Neuronal stem cell (in vitro differentiated cells): ENCODE measurements around the gene AUH.

Source experiments
- DNase-seq: peaks from one replicate; pipeline ENCODE4 v3.0.0-alpha.2; 2013; ENCODE audit warnings: low spot score
- H2AFZ ChIP-seq: one replicate; pipeline ENCODE4 v1.6.1; 2013; ENCODE audit warnings: mild to moderate bottlenecking, low read length, inconsistent platforms
- H2AK5ac ChIP-seq: 2 replicates; pipeline ENCODE4 v1.6.1; 2013; ENCODE audit warnings: low read depth, mild to moderate bottlenecking, inconsistent platforms, low read length, moderate library complexity, mixed read lengths
- H2BK120ac ChIP-seq: 2 replicates; pipeline ENCODE4 v1.6.1; 2013; ENCODE audit warnings: low read depth, mild to moderate bottlenecking, inconsistent platforms, low read length, moderate library complexity, mixed read lengths
- H2BK12ac ChIP-seq: one replicate; pipeline ENCODE4 v1.6.1; 2013; ENCODE audit warnings: low read length, inconsistent platforms
- H2BK15ac ChIP-seq: 2 replicates; pipeline ENCODE4 v1.6.1; 2013; ENCODE audit warnings: mild to moderate bottlenecking, low read length, inconsistent platforms, mixed read lengths
- H2BK5ac ChIP-seq: one replicate; pipeline ENCODE4 v1.6.1; 2013; ENCODE audit warnings: inconsistent platforms, mild to moderate bottlenecking, low read length, moderate library complexity
- H3K14ac ChIP-seq: one replicate; pipeline ENCODE4 v1.6.1; 2013; ENCODE audit warnings: low read length, inconsistent platforms
- H3K18ac ChIP-seq: 2 replicates; pipeline ENCODE4 v1.6.1; 2013; ENCODE audit warnings: low read length, inconsistent platforms
- H3K23ac ChIP-seq: 2 replicates; pipeline ENCODE4 v1.6.1; 2013; ENCODE audit warnings: low read depth, mild to moderate bottlenecking, mixed read lengths, low read length, inconsistent platforms; ENCODE audit not compliant: poor library complexity
- H3K27ac ChIP-seq: replicated peaks from 3 replicates; pipeline ENCODE4 v1.5.1; 2013; ENCODE audit warnings: low read length, inconsistent platforms
- H3K27me3 ChIP-seq, 3 experiments: 2 replicates each; pipeline ENCODE4 v1.6.1; 2013; ENCODE audit warnings: low read length in 3 of 3, mild to moderate bottlenecking in 2 of 3, inconsistent platforms in 1 of 3, low read depth in 1 of 3, mixed read lengths in 1 of 3, moderate library complexity in 1 of 3; ENCODE audit not compliant: control insufficient read depth in 3 of 3, insufficient read depth in 3 of 3
- H3K36me3 ChIP-seq, 2 donors: replicated peaks in 1 of 2; 2 replicates each; pipeline ENCODE4 v1.6.1; 2013; ENCODE audit warnings: low read length in 2 of 2; ENCODE audit not compliant: control insufficient read depth in 2 of 2, insufficient read depth in 2 of 2
- H3K4ac ChIP-seq: 2 replicates; pipeline ENCODE4 v1.6.1; 2013; ENCODE audit warnings: inconsistent platforms, mild to moderate bottlenecking, low read length, moderate library complexity
- H3K4me1 ChIP-seq, 2 donors: 1 replicate in 1 of 2; 2 replicates in 1 of 2; pipeline ENCODE4 v1.6.1; 2013; ENCODE audit warnings: low read length in 2 of 2, low read depth in 1 of 2; ENCODE audit not compliant: control insufficient read depth in 2 of 2, insufficient read depth in 1 of 2
- H3K4me2 ChIP-seq: one replicate; pipeline ENCODE4 v1.6.1; 2013; ENCODE audit warnings: mild to moderate bottlenecking, low read length, inconsistent platforms; ENCODE audit not compliant: insufficient read depth, poor library complexity, severe bottlenecking
- H3K4me3 ChIP-seq, 2 donors: 2 replicates each; pipeline ENCODE4 v1.5.1; 2013; ENCODE audit warnings: low read length in 2 of 2, mild to moderate bottlenecking in 2 of 2, inconsistent platforms in 1 of 2, moderate library complexity in 1 of 2
- H3K79me1 ChIP-seq: one replicate; pipeline ENCODE4 v1.6.1; 2013; ENCODE audit warnings: low read depth, mild to moderate bottlenecking, inconsistent platforms, low read length, moderate library complexity
- H3K9ac ChIP-seq: one replicate; pipeline ENCODE4 v1.6.1; 2013; ENCODE audit warnings: mild to moderate bottlenecking, low read depth, low read length, inconsistent platforms; ENCODE audit not compliant: poor library complexity
- H3K9me3 ChIP-seq, 2 donors: replicated peaks in 1 of 2; 2 replicates each; pipeline versions ENCODE3 to v1.6.1; 2013; ENCODE audit warnings: low read length in 2 of 2, mild to moderate bottlenecking in 2 of 2, inconsistent platforms in 1 of 2, low read depth in 1 of 2, mixed read lengths in 1 of 2, moderate library complexity in 1 of 2; ENCODE audit not compliant: control insufficient read depth in 2 of 2, insufficient read depth in 1 of 2
- H4K8ac ChIP-seq: one replicate; pipeline ENCODE4 v1.6.1; 2013; ENCODE audit warnings: low read depth, mild to moderate bottlenecking, inconsistent platforms, low read length, moderate library complexity
- H4K91ac ChIP-seq: one replicate; pipeline ENCODE4 v1.6.1; 2013; ENCODE audit warnings: low read length, low read depth, mild to moderate bottlenecking, inconsistent platforms; ENCODE audit not compliant: poor library complexity
- WGBS, 2 donors: extraction: QIAGEN DNeasy Blood & Tissue Kit; methylation state at CpG; one replicate each; pipeline ENCODE4 v1.1.7; 2013; ENCODE audit warnings: missing lambda C conversion rate in 2 of 2, mixed read lengths in 1 of 2; ENCODE audit not compliant: insufficient read length in 2 of 2, insufficient replicate concordance in 1 of 2; ENCODE audit errors: extremely low coverage in 2 of 2; 5-methylcytosine and 5-hydroxymethylcytosine counted together

Gene AUH

GRCh38 chr9:91315191-91315590, 46.5 kb downstream of the AUH start:
- Histone ChIP-seq H2BK5ac (no peak overlapping the region), H2BK12ac (no peak overlapping the region), H3K9ac (no peak overlapping the region), H2AK5ac (no peak overlapping the region), H3K9me3 (no peaks in the 10 kb centered on the region), H4K91ac (no peak overlapping the region), H3K23ac (no peak overlapping the region), H3K18ac (no peak overlapping the region), H2BK120ac (no peak overlapping the region), H3K27me3 (no peaks in the 10 kb centered on the region), H3K4me3 (no peak overlapping the region), H2AFZ (no peak overlapping the region), H3K4me1 (peaks cover 0 to 3% of the 10 kb centered on the region in 2 donors), H3K4me2 (no peak overlapping the region), H3K4ac (no peak overlapping the region), H3K79me1 (no peaks in the 10 kb centered on the region), H3K27ac (no peak overlapping the region), H3K14ac (no peak overlapping the region), H3K36me3 (no peaks in the 10 kb centered on the region), H2BK15ac (no peak overlapping the region), H4K8ac (no peak overlapping the region)
- DNase-seq, result no peak
- no CpG with 5 or more reads among the region's 5 CpGs for WGBS, 2 donors

GRCh38 chr9:91312717-91313325, 48.9 kb downstream of the AUH start:
- Histone ChIP-seq H3K27me3 (no peaks in the 10 kb centered on the region), H2AK5ac (no peak overlapping the region), H3K79me1 (no peaks in the 10 kb centered on the region), H4K91ac (no peak overlapping the region), H2BK12ac (no peak overlapping the region), H3K9ac (no peak overlapping the region), H3K23ac (no peak overlapping the region), H3K9me3 (no peaks in the 10 kb centered on the region), H2BK120ac (no peak overlapping the region), H2AFZ (no peak overlapping the region), H3K4me3 (no peak overlapping the region), H3K4ac (no peak overlapping the region), H3K4me2 (no peak overlapping the region), H3K4me1 (no peaks in the 10 kb centered on the region), H3K27ac (no peak overlapping the region), H2BK5ac (no peak overlapping the region), H3K14ac (no peak overlapping the region), H3K36me3 (no peaks in the 10 kb centered on the region), H2BK15ac (no peak overlapping the region), H4K8ac (no peak overlapping the region), H3K18ac (no peak overlapping the region)
- DNase-seq, result no peak
- WGBS, 2 donors, result no CpG with 5 or more reads among the region's 4 CpGs

GRCh38 chr9:91310037-91310436, 51.7 kb downstream of the AUH start:
- H2AK5ac ChIP-seq, result no peak overlapping the region
- no peak overlapping the region for H3K18ac ChIP-seq
- no CpG with 5 or more reads among the region's 2 CpGs for WGBS, 2 donors

GRCh38 chr9:91308191-91308590, 53.5 kb downstream of the AUH start:
- Histone ChIP-seq H3K18ac (no peak overlapping the region), H3K79me1 (no peaks in the 10 kb centered on the region), H2AK5ac (no peak overlapping the region), H2BK120ac (no peak overlapping the region), H3K27ac (no peak overlapping the region), H2BK5ac (no peak overlapping the region), H3K9me3 (no peaks in the 10 kb centered on the region), H3K4ac (no peak overlapping the region), H4K8ac (no peak overlapping the region), H3K14ac (no peak overlapping the region), H2BK15ac (no peak overlapping the region), H3K4me3 (no peak overlapping the region), H3K4me1 (no peaks in the 10 kb centered on the region), H3K27me3 (no peaks in the 10 kb centered on the region), H2BK12ac (no peak overlapping the region), H3K9ac (no peak overlapping the region), H3K4me2 (no peak overlapping the region), H2AFZ (no peak overlapping the region), H3K23ac (no peak overlapping the region), H3K36me3 (no peaks in the 10 kb centered on the region), H4K91ac (no peak overlapping the region)
- DNase-seq, result no peak
- WGBS, 2 donors, result no CpG with 5 or more reads among the region's 2 CpGs

More at GRCh38 chr9:91310037-91310436, 51.7 kb downstream of the AUH start:
- H3K9me3 ChIP-seq, result no peaks in the 10 kb centered on the region
- H2BK5ac ChIP-seq, result no peak overlapping the region
- no peak overlapping the region for H3K14ac ChIP-seq
- H3K27me3 ChIP-seq, result no peaks in the 10 kb centered on the region
- H4K8ac ChIP-seq, result no peak overlapping the region
- no peak overlapping the region for H2BK12ac ChIP-seq
- DNase-seq, result no peak
- no peaks in the 10 kb centered on the region for H3K36me3 ChIP-seq
- H4K91ac ChIP-seq, result no peak overlapping the region
- no peak overlapping the region for H3K9ac ChIP-seq
- H3K4me2 ChIP-seq, result no peak overlapping the region
- H3K4me1 ChIP-seq, result no peaks in the 10 kb centered on the region
- H3K4me3 ChIP-seq, result no peak overlapping the region
- no peak overlapping the region for H3K27ac ChIP-seq
- no peak overlapping the region for H2BK120ac ChIP-seq
- H2AFZ ChIP-seq, result no peak overlapping the region
- no peak overlapping the region for H2BK15ac ChIP-seq
- no peaks in the 10 kb centered on the region for H3K79me1 ChIP-seq
- no peak overlapping the region for H3K23ac ChIP-seq
- H3K4ac ChIP-seq, result no peak overlapping the region
